Mucosa of stomach (tissue), 1 donor: Measurements from ENCODE around the gene SLC38A10.
"Not testable (repeated sequence)": the region's sequence is repeated elsewhere in the genome, so short reads cannot be mapped to it uniquely, and the experiment has no call there.

Experiments
- H3K27me3 ChIP-seq: one replicate; pipeline ENCODE4 v1.7.0; 2013; ENCODE audit warnings: mild to moderate bottlenecking, low read length; ENCODE audit not compliant: control insufficient read depth, insufficient read depth
- H3K36me3 ChIP-seq: one replicate; pipeline ENCODE4 v1.7.0; 2013; ENCODE audit warnings: low read length; ENCODE audit not compliant: control insufficient read depth, insufficient read depth
- H3K4me1 ChIP-seq: one replicate; pipeline ENCODE4 v1.7.0; 2013; ENCODE audit warnings: mild to moderate bottlenecking, low read length; ENCODE audit not compliant: control insufficient read depth, insufficient read depth
- H3K4me3 ChIP-seq: one replicate; pipeline ENCODE4 v1.7.0; 2013; ENCODE audit warnings: low read length
- H3K9ac ChIP-seq: one replicate; pipeline ENCODE4 v1.7.0; 2013; ENCODE audit warnings: mild to moderate bottlenecking, low read length, moderate library complexity
- H3K9me3 ChIP-seq: one replicate; pipeline ENCODE4 v1.7.0; 2013; ENCODE audit warnings: mild to moderate bottlenecking, low read length, moderate library complexity; ENCODE audit not compliant: control insufficient read depth
- donor health status: Pancreatic carcinoma.

The SLC38A10 gene

GRCh38 chr17:81314398-81315081, 19.4 kb upstream of the SLC38A10 start:
- no peaks in the 10 kb centered on the region for H3K36me3 ChIP-seq
- H3K4me3 ChIP-seq: no peak overlapping the region
- H3K9ac ChIP-seq: no peak overlapping the region
- H3K9me3 ChIP-seq: no peaks in the 10 kb centered on the region
- H3K27me3 ChIP-seq: no peaks in the 10 kb centered on the region
- peaks cover 8% of the 10 kb centered on the region for H3K4me1 ChIP-seq

GRCh38 chr17:81313776-81314397, 18.8 kb upstream of the SLC38A10 start:
- Histone ChIP-seq H3K4me3 (no peak overlapping the region), H3K36me3 (no peaks in the 10 kb centered on the region), H3K27me3 (no peaks in the 10 kb centered on the region), H3K4me1 (peaks cover 15% of the 10 kb centered on the region), H3K9me3 (no peaks in the 10 kb centered on the region), H3K9ac (no peak overlapping the region)

GRCh38 chr17:81312624-81313325, 17.7 kb upstream of the SLC38A10 start:
- peaks cover 16% of the 10 kb centered on the region for H3K4me1 ChIP-seq
- H3K9me3 ChIP-seq: no peaks in the 10 kb centered on the region
- H3K4me3 ChIP-seq: no peak overlapping the region
- H3K27me3 ChIP-seq: no peaks in the 10 kb centered on the region
- H3K9ac ChIP-seq: no peak overlapping the region
- no peaks in the 10 kb centered on the region for H3K36me3 ChIP-seq

- H3K27me3 ChIP-seq: no peaks in the 10 kb centered on the region
- H3K4me1 ChIP-seq: peaks cover 16% of the 10 kb centered on the region
- no peak overlapping the region for H3K9ac ChIP-seq
- H3K4me3 ChIP-seq: no peak overlapping the region
- H3K36me3 ChIP-seq: no peaks in the 10 kb centered on the region
- no peaks in the 10 kb centered on the region for H3K9me3 ChIP-seq
Measured at GRCh38 chr17:81311946-81312345, 16.8 kb upstream of the SLC38A10 start.

- no peaks in the 10 kb centered on the region for H3K27me3 ChIP-seq
- no peaks in the 10 kb centered on the region for H3K9me3 ChIP-seq
- no peak overlapping the region for H3K9ac ChIP-seq
- no peaks in the 10 kb centered on the region for H3K36me3 ChIP-seq
- no peak overlapping the region for H3K4me3 ChIP-seq
- H3K4me1 ChIP-seq: peaks cover 16% of the 10 kb centered on the region
Measured at GRCh38 chr17:81310949-81311550, 15.9 kb upstream of the SLC38A10 start.

GRCh38 chr17:81309859-81310839, 15.0 kb upstream of the SLC38A10 start:
- peaks cover 16% of the 10 kb centered on the region for H3K4me1 ChIP-seq
- no peaks in the 10 kb centered on the region for H3K27me3 ChIP-seq
- peak overlapping the region; percentile 64 for H3K9ac ChIP-seq
- H3K9me3 ChIP-seq: no peaks in the 10 kb centered on the region
- no peaks in the 10 kb centered on the region for H3K36me3 ChIP-seq
- H3K4me3 ChIP-seq: no peak overlapping the region

- Histone ChIP-seq H3K36me3 (no peaks in the 10 kb centered on the region), H3K9ac (peak overlapping the region; percentile 64), H3K27me3 (no peaks in the 10 kb centered on the region), H3K4me3 (peak overlapping the region; percentile 67), H3K4me1 (peaks cover 16% of the 10 kb centered on the region), H3K9me3 (no peaks in the 10 kb centered on the region)
Measured at GRCh38 chr17:81309140-81309858, 14.2 kb upstream of the SLC38A10 start.

- Histone ChIP-seq H3K4me1 (peaks cover 16% of the 10 kb centered on the region), H3K4me3 (peak overlapping the region; percentile 67), H3K9ac (peak overlapping the region; percentile 64)
- H3K9me3 ChIP-seq, H3K27me3 ChIP-seq, H3K36me3 ChIP-seq: not testable (repeated sequence)
Measured at GRCh38 chr17:81308784-81309139, 13.7 kb upstream of the SLC38A10 start.

- peaks cover 16% of the 10 kb centered on the region for H3K4me1 ChIP-seq
- no peak overlapping the region for H3K9ac ChIP-seq
- no peak overlapping the region for H3K4me3 ChIP-seq
- H3K36me3 ChIP-seq: no peaks in the 10 kb centered on the region
- no peaks in the 10 kb centered on the region for H3K9me3 ChIP-seq
- no peaks in the 10 kb centered on the region for H3K27me3 ChIP-seq
Measured at GRCh38 chr17:81307636-81308560, 12.8 kb upstream of the SLC38A10 start.

- Histone ChIP-seq H3K4me1 (peaks cover 16% of the 10 kb centered on the region), H3K9ac (no peak overlapping the region), H3K27me3 (no peaks in the 10 kb centered on the region), H3K4me3 (no peak overlapping the region), H3K9me3 (no peaks in the 10 kb centered on the region), H3K36me3 (no peaks in the 10 kb centered on the region)
Measured at GRCh38 chr17:81306898-81307510, 11.9 kb upstream of the SLC38A10 start.
